Cardiac fibroblast (primary cell): Measurements from ENCODE around the gene ZNF580.

Source experiments
- DNase-seq, 2 donors: peaks; one replicate each; pipeline versions ENCODE4 v3.0.0 to v3.0.0-alpha.2; 2010; ENCODE audit warnings: low read depth in 2 of 2
- H3K4me3 ChIP-seq, 2 donors: replicated peaks in 1 of 2; 1 replicate in 1 of 2; 2 replicates in 1 of 2; pipeline ENCODE4 v1.5.1; 2011; ENCODE audit warnings: low read depth in 2 of 2, low read length in 2 of 2, mild to moderate bottlenecking in 2 of 2, moderate library complexity in 1 of 2
- TF ChIP-seq, protein P1 (sequence below): IDR thresholded peaks from one replicate; pipeline ENCODE4 v1.5.1; 2011; ENCODE audit warnings: low read depth, mild to moderate bottlenecking, low read length, inconsistent platforms

The ZNF580 gene

DNA sequence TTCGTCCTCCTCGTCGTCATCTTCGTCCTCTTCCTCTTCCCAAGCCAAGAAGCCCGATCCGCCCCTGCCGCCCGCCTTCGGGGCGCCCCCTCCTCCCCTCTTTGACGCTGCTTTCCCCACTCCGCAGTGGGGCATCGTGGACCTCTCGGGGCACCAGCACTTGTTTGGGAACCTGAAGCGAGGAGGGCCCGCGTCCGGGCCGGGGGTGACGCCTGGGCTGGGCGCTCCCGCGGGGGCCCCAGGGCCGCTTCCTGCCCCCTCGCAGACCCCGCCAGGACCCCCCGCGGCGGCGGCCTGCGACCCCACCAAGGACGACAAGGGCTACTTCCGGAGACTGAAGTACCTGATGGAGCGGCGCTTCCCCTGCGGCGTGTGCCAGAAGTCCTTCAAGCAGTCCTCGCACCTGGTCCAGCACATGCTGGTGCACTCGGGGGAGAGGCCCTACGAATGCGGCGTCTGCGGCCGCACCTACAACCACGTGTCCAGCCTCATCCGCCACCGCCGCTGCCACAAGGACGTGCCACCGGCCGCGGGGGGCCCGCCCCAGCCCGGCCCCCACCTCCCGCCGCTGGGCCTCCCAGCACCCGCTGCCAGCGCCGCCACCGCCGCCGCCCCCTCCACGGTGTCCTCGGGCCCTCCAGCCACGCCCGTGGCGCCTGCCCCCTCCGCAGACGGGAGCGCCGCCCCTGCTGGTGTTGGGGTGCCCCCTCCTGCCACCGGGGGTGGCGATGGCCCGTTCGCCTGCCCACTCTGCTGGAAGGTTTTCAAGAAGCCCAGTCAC lies 26.7 kb upstream of the ZNF580 start:
- TF ChIP-seq, protein P1, sequence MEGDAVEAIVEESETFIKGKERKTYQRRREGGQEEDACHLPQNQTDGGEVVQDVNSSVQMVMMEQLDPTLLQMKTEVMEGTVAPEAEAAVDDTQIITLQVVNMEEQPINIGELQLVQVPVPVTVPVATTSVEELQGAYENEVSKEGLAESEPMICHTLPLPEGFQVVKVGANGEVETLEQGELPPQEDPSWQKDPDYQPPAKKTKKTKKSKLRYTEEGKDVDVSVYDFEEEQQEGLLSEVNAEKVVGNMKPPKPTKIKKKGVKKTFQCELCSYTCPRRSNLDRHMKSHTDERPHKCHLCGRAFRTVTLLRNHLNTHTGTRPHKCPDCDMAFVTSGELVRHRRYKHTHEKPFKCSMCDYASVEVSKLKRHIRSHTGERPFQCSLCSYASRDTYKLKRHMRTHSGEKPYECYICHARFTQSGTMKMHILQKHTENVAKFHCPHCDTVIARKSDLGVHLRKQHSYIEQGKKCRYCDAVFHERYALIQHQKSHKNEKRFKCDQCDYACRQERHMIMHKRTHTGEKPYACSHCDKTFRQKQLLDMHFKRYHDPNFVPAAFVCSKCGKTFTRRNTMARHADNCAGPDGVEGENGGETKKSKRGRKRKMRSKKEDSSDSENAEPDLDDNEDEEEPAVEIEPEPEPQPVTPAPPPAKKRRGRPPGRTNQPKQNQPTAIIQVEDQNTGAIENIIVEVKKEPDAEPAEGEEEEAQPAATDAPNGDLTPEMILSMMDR = no peak
- no peak overlapping the region for H3K4me3 ChIP-seq
- no peak for DNase-seq

DNA sequence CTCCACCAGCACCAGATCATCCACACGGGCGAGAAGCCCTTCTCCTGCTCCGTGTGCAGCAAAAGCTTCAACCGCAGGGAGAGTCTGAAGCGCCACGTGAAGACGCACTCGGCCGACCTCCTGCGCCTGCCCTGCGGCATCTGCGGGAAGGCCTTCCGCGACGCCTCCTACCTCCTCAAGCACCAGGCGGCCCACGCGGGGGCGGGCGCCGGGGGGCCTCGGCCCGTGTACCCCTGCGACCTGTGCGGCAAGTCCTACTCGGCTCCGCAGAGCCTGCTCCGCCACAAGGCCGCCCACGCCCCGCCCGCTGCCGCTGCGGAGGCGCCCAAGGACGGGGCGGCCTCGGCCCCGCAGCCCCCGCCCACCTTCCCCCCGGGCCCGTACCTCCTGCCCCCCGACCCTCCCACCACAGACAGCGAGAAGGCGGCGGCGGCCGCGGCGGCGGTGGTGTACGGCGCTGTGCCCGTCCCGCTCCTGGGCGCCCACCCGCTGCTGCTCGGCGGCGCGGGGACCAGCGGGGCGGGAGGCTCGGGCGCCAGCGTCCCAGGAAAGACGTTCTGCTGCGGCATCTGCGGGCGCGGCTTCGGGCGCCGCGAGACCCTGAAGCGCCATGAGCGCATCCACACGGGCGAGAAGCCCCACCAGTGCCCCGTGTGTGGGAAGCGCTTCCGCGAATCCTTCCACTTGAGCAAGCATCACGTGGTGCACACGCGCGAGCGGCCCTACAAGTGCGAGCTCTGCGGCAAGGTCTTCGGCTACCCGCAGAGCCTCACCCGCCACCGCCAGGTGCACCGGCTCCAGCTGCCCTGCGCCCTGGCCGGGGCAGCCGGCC lies 25.9 kb upstream of the ZNF580 start:
- no peak overlapping the region for H3K4me3 ChIP-seq
- TF ChIP-seq, protein P1 = no peak
- no peak for DNase-seq

DNA sequence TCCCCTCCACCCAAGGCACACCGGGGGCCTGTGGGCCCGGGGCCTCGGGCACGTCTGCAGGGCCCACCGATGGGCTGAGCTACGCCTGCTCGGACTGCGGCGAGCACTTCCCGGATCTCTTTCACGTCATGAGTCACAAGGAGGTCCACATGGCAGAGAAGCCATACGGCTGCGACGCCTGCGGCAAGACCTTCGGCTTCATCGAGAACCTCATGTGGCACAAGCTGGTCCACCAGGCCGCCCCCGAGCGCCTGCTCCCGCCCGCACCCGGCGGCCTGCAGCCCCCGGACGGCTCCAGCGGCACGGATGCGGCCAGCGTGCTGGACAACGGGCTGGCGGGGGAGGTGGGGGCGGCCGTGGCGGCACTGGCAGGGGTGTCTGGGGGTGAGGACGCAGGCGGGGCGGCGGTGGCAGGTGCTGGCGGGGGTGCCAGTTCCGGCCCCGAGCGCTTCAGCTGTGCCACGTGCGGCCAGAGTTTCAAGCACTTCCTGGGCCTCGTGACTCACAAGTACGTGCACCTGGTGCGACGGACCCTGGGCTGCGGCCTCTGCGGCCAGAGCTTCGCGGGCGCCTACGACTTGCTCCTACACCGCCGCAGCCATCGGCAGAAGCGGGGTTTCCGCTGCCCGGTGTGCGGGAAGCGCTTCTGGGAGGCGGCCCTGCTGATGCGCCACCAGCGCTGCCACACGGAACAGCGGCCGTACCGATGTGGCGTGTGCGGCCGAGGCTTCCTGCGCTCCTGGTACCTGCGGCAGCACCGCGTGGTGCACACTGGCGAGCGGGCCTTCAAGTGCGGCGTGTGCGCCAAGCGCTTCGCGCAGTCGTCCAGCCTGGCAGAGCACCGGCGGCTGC lies 25.0 kb upstream of the ZNF580 start:
- no peak for DNase-seq
- TF ChIP-seq, protein P1 = no peak
- H3K4me3 ChIP-seq = no peak overlapping the region

DNA sequence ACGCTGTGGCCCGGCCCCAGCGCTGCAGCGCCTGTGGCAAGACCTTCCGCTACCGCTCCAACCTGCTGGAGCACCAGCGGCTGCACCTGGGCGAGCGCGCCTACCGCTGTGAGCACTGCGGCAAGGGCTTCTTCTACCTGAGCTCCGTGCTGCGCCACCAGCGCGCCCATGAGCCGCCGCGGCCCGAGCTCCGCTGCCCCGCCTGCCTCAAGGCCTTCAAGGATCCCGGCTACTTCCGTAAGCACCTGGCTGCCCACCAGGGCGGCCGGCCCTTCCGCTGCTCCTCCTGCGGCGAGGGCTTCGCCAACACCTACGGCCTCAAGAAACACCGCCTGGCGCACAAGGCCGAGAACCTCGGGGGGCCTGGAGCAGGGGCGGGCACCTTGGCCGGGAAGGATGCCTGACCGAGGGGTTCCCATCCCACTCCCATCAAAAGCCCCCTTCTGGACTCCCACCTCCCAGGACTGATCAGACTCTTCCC lies 24.4 kb upstream of the ZNF580 start:
- DNase-seq = no peak
- TF ChIP-seq, protein P1 = no peak
- no peak overlapping the region for H3K4me3 ChIP-seq

DNA sequence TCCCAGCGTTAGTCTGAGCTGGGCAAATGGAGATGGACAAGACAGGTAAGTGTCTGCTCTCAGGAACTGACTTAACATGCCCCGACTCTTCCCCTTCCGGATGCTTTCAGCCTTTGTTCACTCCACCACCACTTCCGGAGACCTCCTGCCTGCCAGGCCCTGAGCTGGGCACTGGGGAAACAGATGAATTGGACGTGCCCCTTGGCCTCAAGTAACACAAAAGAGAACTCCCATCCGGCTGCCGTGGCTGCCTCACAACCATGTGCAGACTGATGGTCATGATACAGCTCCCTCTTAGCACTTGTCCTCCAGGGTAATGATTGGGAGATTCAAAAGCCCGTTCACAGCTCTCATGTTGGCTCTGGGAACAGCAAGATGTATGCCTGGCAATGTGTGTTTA lies 23.4 kb upstream of the ZNF580 start:
- TF ChIP-seq, protein P1 = no peak
- H3K4me3 ChIP-seq = no peak overlapping the region
- DNase-seq = no peak

DNA sequence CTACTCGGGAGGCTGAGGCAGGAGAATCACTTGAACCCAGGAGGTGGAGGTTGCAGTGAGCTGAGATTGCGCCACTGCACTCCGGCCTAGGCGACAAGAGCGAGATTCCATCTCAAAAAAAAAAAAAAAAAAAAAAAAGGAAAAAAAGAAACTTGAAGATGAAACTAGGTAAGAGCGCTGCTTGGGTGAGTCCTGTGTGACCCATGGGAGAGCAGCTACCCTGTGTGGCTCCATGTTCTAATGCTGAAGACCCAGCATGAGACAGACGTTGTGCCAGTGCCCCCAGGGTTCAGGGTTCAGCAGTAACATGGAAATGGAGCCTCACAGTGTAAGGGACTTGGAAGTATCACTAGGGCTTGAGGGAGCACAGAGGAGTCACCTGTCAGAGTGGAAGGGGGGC lies 22.4 kb upstream of the ZNF580 start:
- H3K4me3 ChIP-seq = no peak overlapping the region
- no peak for DNase-seq
- TF ChIP-seq, protein P1 = no peak
